ENCODE data around the gene FOXD1.

DNA sequence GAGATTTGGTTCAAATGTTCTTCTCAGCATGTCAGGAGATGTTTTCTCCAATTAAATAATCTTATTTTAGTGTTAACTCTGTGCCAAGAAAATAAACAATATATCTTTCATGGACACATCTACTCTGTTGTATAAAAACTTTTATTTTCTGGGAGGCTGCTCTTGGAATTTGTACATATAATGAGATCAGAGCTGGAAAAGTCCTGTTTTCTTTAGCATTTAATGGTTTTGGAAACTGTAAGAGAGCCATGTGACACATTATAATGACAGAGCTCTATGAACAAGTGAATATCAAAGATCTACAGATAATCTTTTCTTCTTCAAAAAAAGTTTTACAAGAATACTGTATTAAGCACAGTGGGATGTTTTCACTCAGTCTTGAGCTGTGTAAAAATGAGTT, 48.8 kb downstream of the FOXD1 start:
- TF ChIP-seq, protein P1, sequence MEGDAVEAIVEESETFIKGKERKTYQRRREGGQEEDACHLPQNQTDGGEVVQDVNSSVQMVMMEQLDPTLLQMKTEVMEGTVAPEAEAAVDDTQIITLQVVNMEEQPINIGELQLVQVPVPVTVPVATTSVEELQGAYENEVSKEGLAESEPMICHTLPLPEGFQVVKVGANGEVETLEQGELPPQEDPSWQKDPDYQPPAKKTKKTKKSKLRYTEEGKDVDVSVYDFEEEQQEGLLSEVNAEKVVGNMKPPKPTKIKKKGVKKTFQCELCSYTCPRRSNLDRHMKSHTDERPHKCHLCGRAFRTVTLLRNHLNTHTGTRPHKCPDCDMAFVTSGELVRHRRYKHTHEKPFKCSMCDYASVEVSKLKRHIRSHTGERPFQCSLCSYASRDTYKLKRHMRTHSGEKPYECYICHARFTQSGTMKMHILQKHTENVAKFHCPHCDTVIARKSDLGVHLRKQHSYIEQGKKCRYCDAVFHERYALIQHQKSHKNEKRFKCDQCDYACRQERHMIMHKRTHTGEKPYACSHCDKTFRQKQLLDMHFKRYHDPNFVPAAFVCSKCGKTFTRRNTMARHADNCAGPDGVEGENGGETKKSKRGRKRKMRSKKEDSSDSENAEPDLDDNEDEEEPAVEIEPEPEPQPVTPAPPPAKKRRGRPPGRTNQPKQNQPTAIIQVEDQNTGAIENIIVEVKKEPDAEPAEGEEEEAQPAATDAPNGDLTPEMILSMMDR (IDR thresholded peaks at IDR 0.05): no peak
- TF ChIP-seq ZFX (IDR thresholded peaks at IDR 0.05; ENCODE audit: borderline replicate concordance): no peak
